Measurements from ENCODE around the gene OR51B5. TPM values are rescaled to one million over a fixed set of nuclear protein-coding genes. Genes with fewer than 3 reads are reported as not detected.

OR51B5 gene
- total RNA-seq, 6 experiments from 2014 or later = 0.17 to 0.42 (median 0.28) TPM; not detected in 3

GRCh38 chr11:5351208-5351607 lies 7.9 kb upstream of the OR51B5 start, which contains the start of gene OR51B6:
Gene OR51B6 (plus strand): TSS chr11:5351508. CDS start chr11:5351508, 0 bp downstream.
- intact Hi-C loops (cut with DNase I) = no loop called here
- DNase-seq (no peak), ATAC-seq (no peak)
- H3K27me3 ChIP-seq = no peaks in the 10 kb centered on the region
- H3K9me3 ChIP-seq = no peaks in the 10 kb centered on the region
- H3K4me3 ChIP-seq = no peak within 1 kb of the TSS
- no peak for TF ChIP-seq CTCF (IDR thresholded peaks at IDR 0.05)
- WGBS (ENCODE audit: insufficient coverage, low coverage, low lambda C conversion rate, missing lambda C conversion rate) = 24% methylated on average over 1 of the region's 1 CpG
- H3K27ac ChIP-seq = no peak within 1 kb of the TSS
- no peaks in the 10 kb centered on the region for H3K4me1 ChIP-seq
- no peaks in the 10 kb centered on the region for H3K36me3 ChIP-seq

GRCh38 chr11:5349550-5349949 lies 6.2 kb upstream of the OR51B5 start:
- H3K36me3 ChIP-seq = no peaks in the 10 kb centered on the region
- TF ChIP-seq CTCF (IDR thresholded peaks at IDR 0.05) (no peak), POLR2A (IDR thresholded peaks at IDR 0.05) (no peak)
- H3K9me3 ChIP-seq = no peaks in the 10 kb centered on the region
- H3K27me3 ChIP-seq = no peaks in the 10 kb centered on the region
- ATAC-seq (no peak), DNase-seq (no peak)
- no peaks in the 10 kb centered on the region for H3K4me1 ChIP-seq
- WGBS (ENCODE audit: insufficient coverage, low coverage, low lambda C conversion rate, missing lambda C conversion rate) = 22% methylated on average over 1 of the region's 1 CpG
- no peak overlapping the region for H3K27ac ChIP-seq
- intact Hi-C loops (cut with DNase I) = no loop called here
- no peak overlapping the region for H3K4me3 ChIP-seq

GRCh38 chr11:5348551-5349194 lies 5.3 kb upstream of the OR51B5 start:
- 27% methylated on average over 3 of the region's 3 CpGs for WGBS (ENCODE audit: insufficient coverage, low coverage, low lambda C conversion rate, missing lambda C conversion rate)
- no peak for DNase-seq
- intact Hi-C loops (cut with DNase I) = no loop called here

GRCh38 chr11:5345831-5346230 lies 2.5 kb upstream of the OR51B5 start:
- no peaks in the 10 kb centered on the region for H3K4me1 ChIP-seq
- 41% methylated on average over 3 of the region's 3 CpGs for WGBS (ENCODE audit: insufficient coverage, low coverage, low lambda C conversion rate, missing lambda C conversion rate)
- H3K27me3 ChIP-seq = no peaks in the 10 kb centered on the region
- TF ChIP-seq CTCF (IDR thresholded peaks at IDR 0.05) (no peak), POLR2A (IDR thresholded peaks at IDR 0.05) (no peak)
- intact Hi-C loops (cut with DNase I) = no loop called here
- no peak for DNase-seq
- H3K9me3 ChIP-seq = no peaks in the 10 kb centered on the region
- H3K36me3 ChIP-seq = no peaks in the 10 kb centered on the region
- H3K27ac ChIP-seq = no peak overlapping the region
- H3K4me3 ChIP-seq = no peak overlapping the region
- ATAC-seq = no peak

More at GRCh38 chr11:5348551-5349194, 5.3 kb upstream of the OR51B5 start:
- Histone ChIP-seq H3K27me3 (no peaks in the 10 kb centered on the region), H3K27ac (no peak overlapping the region), H3K36me3 (no peaks in the 10 kb centered on the region), H3K9me3 (no peaks in the 10 kb centered on the region), H3K4me3 (no peak overlapping the region), H3K4me1 (no peaks in the 10 kb centered on the region)
- no peak for ATAC-seq
- TF ChIP-seq CTCF (IDR thresholded peaks at IDR 0.05) (no peak), POLR2A (IDR thresholded peaks at IDR 0.05) (no peak)

Data from right lobe of liver (tissue), 6 donors.